Measurements from ENCODE around the gene TRIM56. TPM values are rescaled to one million over a fixed set of nuclear protein-coding genes. Genes with fewer than 3 reads are reported as not detected.

The TRIM56 gene
- total and polyA plus RNA-seq, 2 of the 13 experiments (the other 11 are each of a cell fraction or from before 2014, with no cell fraction given), result 3.2 to 7.1 TPM

GRCh38 chr7:101124376-101125056, 39.2 kb downstream of the TRIM56 start (continued):
- TF ChIP-seq, protein P1, sequence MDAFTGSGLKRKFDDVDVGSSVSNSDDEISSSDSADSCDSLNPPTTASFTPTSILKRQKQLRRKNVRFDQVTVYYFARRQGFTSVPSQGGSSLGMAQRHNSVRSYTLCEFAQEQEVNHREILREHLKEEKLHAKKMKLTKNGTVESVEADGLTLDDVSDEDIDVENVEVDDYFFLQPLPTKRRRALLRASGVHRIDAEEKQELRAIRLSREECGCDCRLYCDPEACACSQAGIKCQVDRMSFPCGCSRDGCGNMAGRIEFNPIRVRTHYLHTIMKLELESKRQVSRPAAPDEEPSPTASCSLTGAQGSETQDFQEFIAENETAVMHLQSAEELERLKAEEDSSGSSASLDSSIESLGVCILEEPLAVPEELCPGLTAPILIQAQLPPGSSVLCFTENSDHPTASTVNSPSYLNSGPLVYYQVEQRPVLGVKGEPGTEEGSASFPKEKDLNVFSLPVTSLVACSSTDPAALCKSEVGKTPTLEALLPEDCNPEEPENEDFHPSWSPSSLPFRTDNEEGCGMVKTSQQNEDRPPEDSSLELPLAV (CRISPR knock-in tag; conservative IDR thresholded peaks at IDR 0.05; ENCODE audit: low read depth), result no peak
- TF ChIP-seq PAWR (CRISPR knock-in tag; IDR thresholded peaks at IDR 0.05; ENCODE audit: borderline replicate concordance), result no peak
- no peak for TF ChIP-seq ZFP36L1 (CRISPR knock-in tag; IDR thresholded peaks at IDR 0.05)
- TF ChIP-seq, protein P2, sequence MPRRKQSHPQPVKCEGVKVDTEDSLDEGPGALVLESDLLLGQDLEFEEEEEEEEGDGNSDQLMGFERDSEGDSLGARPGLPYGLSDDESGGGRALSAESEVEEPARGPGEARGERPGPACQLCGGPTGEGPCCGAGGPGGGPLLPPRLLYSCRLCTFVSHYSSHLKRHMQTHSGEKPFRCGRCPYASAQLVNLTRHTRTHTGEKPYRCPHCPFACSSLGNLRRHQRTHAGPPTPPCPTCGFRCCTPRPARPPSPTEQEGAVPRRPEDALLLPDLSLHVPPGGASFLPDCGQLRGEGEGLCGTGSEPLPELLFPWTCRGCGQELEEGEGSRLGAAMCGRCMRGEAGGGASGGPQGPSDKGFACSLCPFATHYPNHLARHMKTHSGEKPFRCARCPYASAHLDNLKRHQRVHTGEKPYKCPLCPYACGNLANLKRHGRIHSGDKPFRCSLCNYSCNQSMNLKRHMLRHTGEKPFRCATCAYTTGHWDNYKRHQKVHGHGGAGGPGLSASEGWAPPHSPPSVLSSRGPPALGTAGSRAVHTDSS (CRISPR knock-in tag; conservative IDR thresholded peaks at IDR 0.05), result no peak
- TF ChIP-seq ZNF367 (CRISPR knock-in tag; IDR thresholded peaks at IDR 0.05; ENCODE audit: borderline replicate concordance), result no peak
- TF ChIP-seq MYC (CRISPR knock-in tag; IDR thresholded peaks at IDR 0.05; ENCODE audit: borderline replicate concordance), result no peak; the same call in 1 of the 2 replicates
- TF ChIP-seq, protein P3, sequence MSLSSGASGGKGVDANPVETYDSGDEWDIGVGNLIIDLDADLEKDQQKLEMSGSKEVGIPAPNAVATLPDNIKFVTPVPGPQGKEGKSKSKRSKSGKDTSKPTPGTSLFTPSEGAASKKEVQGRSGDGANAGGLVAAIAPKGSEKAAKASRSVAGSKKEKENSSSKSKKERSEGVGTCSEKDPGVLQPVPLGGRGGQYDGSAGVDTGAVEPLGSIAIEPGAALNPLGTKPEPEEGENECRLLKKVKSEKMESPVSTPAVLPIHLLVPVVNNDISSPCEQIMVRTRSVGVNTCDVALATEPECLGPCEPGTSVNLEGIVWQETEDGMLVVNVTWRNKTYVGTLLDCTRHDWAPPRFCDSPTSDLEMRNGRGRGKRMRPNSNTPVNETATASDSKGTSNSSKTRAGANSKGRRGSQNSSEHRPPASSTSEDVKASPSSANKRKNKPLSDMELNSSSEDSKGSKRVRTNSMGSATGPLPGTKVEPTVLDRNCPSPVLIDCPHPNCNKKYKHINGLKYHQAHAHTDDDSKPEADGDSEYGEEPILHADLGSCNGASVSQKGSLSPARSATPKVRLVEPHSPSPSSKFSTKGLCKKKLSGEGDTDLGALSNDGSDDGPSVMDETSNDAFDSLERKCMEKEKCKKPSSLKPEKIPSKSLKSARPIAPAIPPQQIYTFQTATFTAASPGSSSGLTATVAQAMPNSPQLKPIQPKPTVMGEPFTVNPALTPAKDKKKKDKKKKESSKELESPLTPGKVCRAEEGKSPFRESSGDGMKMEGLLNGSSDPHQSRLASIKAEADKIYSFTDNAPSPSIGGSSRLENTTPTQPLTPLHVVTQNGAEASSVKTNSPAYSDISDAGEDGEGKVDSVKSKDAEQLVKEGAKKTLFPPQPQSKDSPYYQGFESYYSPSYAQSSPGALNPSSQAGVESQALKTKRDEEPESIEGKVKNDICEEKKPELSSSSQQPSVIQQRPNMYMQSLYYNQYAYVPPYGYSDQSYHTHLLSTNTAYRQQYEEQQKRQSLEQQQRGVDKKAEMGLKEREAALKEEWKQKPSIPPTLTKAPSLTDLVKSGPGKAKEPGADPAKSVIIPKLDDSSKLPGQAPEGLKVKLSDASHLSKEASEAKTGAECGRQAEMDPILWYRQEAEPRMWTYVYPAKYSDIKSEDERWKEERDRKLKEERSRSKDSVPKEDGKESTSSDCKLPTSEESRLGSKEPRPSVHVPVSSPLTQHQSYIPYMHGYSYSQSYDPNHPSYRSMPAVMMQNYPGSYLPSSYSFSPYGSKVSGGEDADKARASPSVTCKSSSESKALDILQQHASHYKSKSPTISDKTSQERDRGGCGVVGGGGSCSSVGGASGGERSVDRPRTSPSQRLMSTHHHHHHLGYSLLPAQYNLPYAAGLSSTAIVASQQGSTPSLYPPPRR (CRISPR knock-in tag; IDR thresholded peaks at IDR 0.05; ENCODE audit: borderline replicate concordance), result peak; percentile 57; the same call in 1 of the 2 replicates
- peak; percentile 76 for TF ChIP-seq RFX3 (CRISPR knock-in tag; IDR thresholded peaks at IDR 0.05)
- no peak for TF ChIP-seq KDM5A (IDR thresholded peaks at IDR 0.05; ENCODE audit: borderline replicate concordance, low read length)
- TF ChIP-seq MBNL3 (CRISPR knock-in tag; conservative IDR thresholded peaks at IDR 0.05), result no peak
- TF ChIP-seq ELK4 (CRISPR knock-in tag; IDR thresholded peaks at IDR 0.05; ENCODE audit: borderline replicate concordance), result no peak
- no peak for TF ChIP-seq ZNF333 (CRISPR knock-in tag; IDR thresholded peaks at IDR 0.05; ENCODE audit: borderline replicate concordance)
- no peak for TF ChIP-seq ZFYVE20 (CRISPR knock-in tag; IDR thresholded peaks at IDR 0.05; ENCODE audit: borderline replicate concordance, low read depth)
- TF ChIP-seq TEAD2 (CRISPR knock-in tag; IDR thresholded peaks at IDR 0.05), result no peak
- peak; percentile 49; the same call in 1 of the 2 replicates for TF ChIP-seq TARDBP (CRISPR knock-in tag; IDR thresholded peaks at IDR 0.05)
- TF ChIP-seq, protein P4, sequence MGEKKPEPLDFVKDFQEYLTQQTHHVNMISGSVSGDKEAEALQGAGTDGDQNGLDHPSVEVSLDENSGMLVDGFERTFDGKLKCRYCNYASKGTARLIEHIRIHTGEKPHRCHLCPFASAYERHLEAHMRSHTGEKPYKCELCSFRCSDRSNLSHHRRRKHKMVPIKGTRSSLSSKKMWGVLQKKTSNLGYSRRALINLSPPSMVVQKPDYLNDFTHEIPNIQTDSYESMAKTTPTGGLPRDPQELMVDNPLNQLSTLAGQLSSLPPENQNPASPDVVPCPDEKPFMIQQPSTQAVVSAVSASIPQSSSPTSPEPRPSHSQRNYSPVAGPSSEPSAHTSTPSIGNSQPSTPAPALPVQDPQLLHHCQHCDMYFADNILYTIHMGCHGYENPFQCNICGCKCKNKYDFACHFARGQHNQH (CRISPR knock-in tag; IDR thresholded peaks at IDR 0.05), result peak; percentile 77; the same call in 1 of the 2 replicates
- peak; percentile 65 for TF ChIP-seq SALL1 (CRISPR knock-in tag; IDR thresholded peaks at IDR 0.05)
- peak; percentile 91 for TF ChIP-seq FOXA3 (CRISPR knock-in tag; IDR thresholded peaks at IDR 0.05)
- TF ChIP-seq SOX5 (CRISPR knock-in tag; IDR thresholded peaks at IDR 0.05; ENCODE audit: borderline replicate concordance), result peak; percentile 82; the same call in 1 of the 2 replicates
